Measurements from ENCODE around the gene CYLD.

Gene CYLD

GRCh38 chr16:50800074-50800473, 58.2 kb downstream of the CYLD start:
- H3K4me3 ChIP-seq (ENCODE audit: low read depth, low read length), result no peak overlapping the region
- peaks cover 0 to 16% of the 10 kb centered on the region in 2 experiments; a peak in 1 of 3 replicates for H3K36me3 ChIP-seq (ENCODE audit: control insufficient read depth in 2 of 2, insufficient read depth in 1 of 2, low read length in 2 of 2)
- ChIA-PET CTCF (interaction anchor here (0.6 to 0.8 kb wide), 2 partner anchors 128 to 463 kb away, joined by 4 to 5 read pairs; no protein-coding TSS in a partner anchor), POLR2A (no interaction called here)
- no peaks in the 10 kb centered on the region for H3K4me1 ChIP-seq (ENCODE audit: control insufficient read depth, insufficient read depth, low read length)
- TF ChIP-seq PRDM2 (tag by site-specific recombination; IDR thresholded peaks at IDR 0.05; ENCODE audit: borderline replicate concordance), result no peak
- TF ChIP-seq ZNF677 (tag by site-specific recombination; IDR thresholded peaks at IDR 0.05), result no peak
- TF ChIP-seq ZNF132 (tag by site-specific recombination; IDR thresholded peaks at IDR 0.05; ENCODE audit: borderline replicate concordance), result no peak
- TF ChIP-seq ZFP69B (tag by site-specific recombination; IDR thresholded peaks at IDR 0.05), result no peak
- TF ChIP-seq GLIS1 (tag by site-specific recombination; IDR thresholded peaks at IDR 0.05), result no peak
- no peak for TF ChIP-seq ZSCAN4 (tag by site-specific recombination; IDR thresholded peaks at IDR 0.05)
- TF ChIP-seq, protein P1, sequence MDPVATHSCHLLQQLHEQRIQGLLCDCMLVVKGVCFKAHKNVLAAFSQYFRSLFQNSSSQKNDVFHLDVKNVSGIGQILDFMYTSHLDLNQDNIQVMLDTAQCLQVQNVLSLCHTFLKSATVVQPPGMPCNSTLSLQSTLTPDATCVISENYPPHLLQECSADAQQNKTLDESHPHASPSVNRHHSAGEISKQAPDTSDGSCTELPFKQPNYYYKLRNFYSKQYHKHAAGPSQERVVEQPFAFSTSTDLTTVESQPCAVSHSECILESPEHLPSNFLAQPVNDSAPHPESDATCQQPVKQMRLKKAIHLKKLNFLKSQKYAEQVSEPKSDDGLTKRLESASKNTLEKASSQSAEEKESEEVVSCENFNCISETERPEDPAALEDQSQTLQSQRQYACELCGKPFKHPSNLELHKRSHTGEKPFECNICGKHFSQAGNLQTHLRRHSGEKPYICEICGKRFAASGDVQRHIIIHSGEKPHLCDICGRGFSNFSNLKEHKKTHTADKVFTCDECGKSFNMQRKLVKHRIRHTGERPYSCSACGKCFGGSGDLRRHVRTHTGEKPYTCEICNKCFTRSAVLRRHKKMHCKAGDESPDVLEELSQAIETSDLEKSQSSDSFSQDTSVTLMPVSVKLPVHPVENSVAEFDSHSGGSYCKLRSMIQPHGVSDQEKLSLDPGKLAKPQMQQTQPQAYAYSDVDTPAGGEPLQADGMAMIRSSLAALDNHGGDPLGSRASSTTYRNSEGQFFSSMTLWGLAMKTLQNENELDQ (tag by site-specific recombination; IDR thresholded peaks at IDR 0.05; ENCODE audit: low read depth), result no peak
- H3K9me3 ChIP-seq (ENCODE audit: control insufficient read depth, insufficient read depth, low read depth, low read length), result no peaks in the 10 kb centered on the region
- no peak overlapping the region for H3K27ac ChIP-seq (ENCODE audit: extremely low read depth, low read depth, low read length)

GRCh38 chr16:50801036-50801435, 59.1 kb downstream of the CYLD start:
- no peaks in the 10 kb centered on the region for H3K4me1 ChIP-seq (ENCODE audit: control insufficient read depth, insufficient read depth, low read length)
- peaks cover 0 to 7% of the 10 kb centered on the region in 2 experiments; a peak in 1 of 3 replicates for H3K36me3 ChIP-seq (ENCODE audit: control insufficient read depth in 2 of 2, insufficient read depth in 1 of 2, low read length in 2 of 2)
- CTCF ChIA-PET, result no interaction called here
- H3K9me3 ChIP-seq (ENCODE audit: control insufficient read depth, insufficient read depth, low read depth, low read length), result no peaks in the 10 kb centered on the region
- H3K27ac ChIP-seq (ENCODE audit: extremely low read depth, low read depth, low read length), result no peak overlapping the region
- TF ChIP-seq ZNF221 (tag by site-specific recombination; IDR thresholded peaks at IDR 0.05; ENCODE audit: borderline replicate concordance) (no peak), ZXDB (tag by site-specific recombination; IDR thresholded peaks at IDR 0.05) (no peak), FEZF1 (tag by site-specific recombination; IDR thresholded peaks at IDR 0.05) (no peak), BCL11B (tag by site-specific recombination; IDR thresholded peaks at IDR 0.05; ENCODE audit: low read depth) (no peak)
- TF ChIP-seq, protein P2, sequence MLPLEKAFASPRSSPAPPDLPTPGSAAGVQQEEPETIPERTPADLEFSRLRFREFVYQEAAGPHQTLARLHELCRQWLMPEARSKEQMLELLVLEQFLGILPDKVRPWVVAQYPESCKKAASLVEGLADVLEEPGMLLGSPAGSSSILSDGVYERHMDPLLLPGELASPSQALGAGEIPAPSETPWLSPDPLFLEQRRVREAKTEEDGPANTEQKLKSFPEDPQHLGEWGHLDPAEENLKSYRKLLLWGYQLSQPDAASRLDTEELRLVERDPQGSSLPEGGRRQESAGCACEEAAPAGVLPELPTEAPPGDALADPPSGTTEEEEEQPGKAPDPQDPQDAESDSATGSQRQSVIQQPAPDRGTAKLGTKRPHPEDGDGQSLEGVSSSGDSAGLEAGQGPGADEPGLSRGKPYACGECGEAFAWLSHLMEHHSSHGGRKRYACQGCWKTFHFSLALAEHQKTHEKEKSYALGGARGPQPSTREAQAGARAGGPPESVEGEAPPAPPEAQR (tag by site-specific recombination; IDR thresholded peaks at IDR 0.05), result no peak
- no peak overlapping the region for H3K4me3 ChIP-seq (ENCODE audit: low read depth, low read length)
- POLR2A ChIA-PET, result no interaction called here

Measured in HEK293 (cell line).